Medulla oblongata (tissue), 1 donor: ENCODE measurements around the gene TNP2.
A peak's percentile ranks its signal among the peaks of the same experiment; 100 is the strongest.

ENCODE experiments used
- DNase-seq: peaks from one replicate; pipeline ENCODE4 v3.0.0-alpha.2; 2015; ENCODE audit errors: extremely low spot score

Gene TNP2

GRCh38 chr16:11256661-11257130, 12.4 kb downstream of the TNP2 start:
- DNase-seq, result peak; percentile 47

GRCh38 chr16:11255737-11256660, 13.1 kb downstream of the TNP2 start, which contains the start of gene SOCS1:
TSS of gene SOCS1 (minus strand) at chr16:11256204. CDS start at chr16:11255478, 726 bp downstream.
- DNase-seq, result peak; percentile 89

- no peak for DNase-seq
These were observed 14.0 kb downstream of the TNP2 start for GRCh38 chr16:11254913-11255736.

- DNase-seq, result no peak
These were observed 14.9 kb downstream of the TNP2 start for GRCh38 chr16:11253995-11254912.

GRCh38 chr16:11253009-11253994, 15.8 kb downstream of the TNP2 start:
- no peak for DNase-seq

- DNase-seq, result no peak
These were observed 16.6 kb downstream of the TNP2 start for GRCh38 chr16:11252482-11252931.

GRCh38 chr16:11251525-11252481, 17.3 kb downstream of the TNP2 start:
- no peak for DNase-seq

GRCh38 chr16:11250786-11251524, 18.2 kb downstream of the TNP2 start:
- DNase-seq, result no peak

GRCh38 chr16:11250091-11250785, 18.9 kb downstream of the TNP2 start:
- no peak for DNase-seq

GRCh38 chr16:11249233-11250061, 19.7 kb downstream of the TNP2 start:
- DNase-seq, result no peak

- DNase-seq, result no peak
These were observed 21.0 kb downstream of the TNP2 start for GRCh38 chr16:11248133-11248532.

GRCh38 chr16:11245988-11246387, 23.1 kb downstream of the TNP2 start:
- no peak for DNase-seq

- DNase-seq, result no peak
These were observed 23.8 kb downstream of the TNP2 start for GRCh38 chr16:11245222-11245737.

GRCh38 chr16:11242658-11243057, 26.5 kb downstream of the TNP2 start:
- DNase-seq, result no peak

GRCh38 chr16:11241480-11242204, 27.5 kb downstream of the TNP2 start:
- no peak for DNase-seq
